Measurements from ENCODE around the gene ARHGEF4.

The ARHGEF4 gene

GRCh38 chr2:131047920-131048560, 211.3 kb downstream of the ARHGEF4 start:
- TF ChIP-seq CTCF (conservative IDR thresholded peaks at IDR 0.05; ENCODE audit: low read length): no peak

GRCh38 chr2:131048641-131049040, 211.9 kb downstream of the ARHGEF4 start:
- DNase-seq (ENCODE audit: low read depth): no peak
- no peak overlapping the region for H3K4me3 ChIP-seq (ENCODE audit: low read length)
- TF ChIP-seq CTCF (conservative IDR thresholded peaks at IDR 0.05; ENCODE audit: low read length): no peak

More at GRCh38 chr2:131047920-131048560, 211.3 kb downstream of the ARHGEF4 start:
- no peak for DNase-seq (ENCODE audit: low read depth)
- H3K4me3 ChIP-seq (ENCODE audit: low read length): no peak overlapping the region

GRCh38 chr2:131049150-131049718, 212.5 kb downstream of the ARHGEF4 start:
- no peak overlapping the region for H3K4me3 ChIP-seq (ENCODE audit: low read length)
- TF ChIP-seq CTCF (conservative IDR thresholded peaks at IDR 0.05; ENCODE audit: low read length): no peak
- no peak for DNase-seq (ENCODE audit: low read depth)

GRCh38 chr2:131050896-131051295, 214.2 kb downstream of the ARHGEF4 start:
- TF ChIP-seq CTCF (conservative IDR thresholded peaks at IDR 0.05; ENCODE audit: low read length): no peak
- no peak for DNase-seq (ENCODE audit: low read depth)
- no peak overlapping the region for H3K4me3 ChIP-seq (ENCODE audit: low read length)

- TF ChIP-seq CTCF (conservative IDR thresholded peaks at IDR 0.05; ENCODE audit: low read length): no peak
- H3K4me3 ChIP-seq (ENCODE audit: low read length): no peak overlapping the region
- no peak for DNase-seq (ENCODE audit: low read depth)
Observed at GRCh38 chr2:131052741-131053263, 216.1 kb downstream of the ARHGEF4 start.

GRCh38 chr2:131054488-131054887, 217.8 kb downstream of the ARHGEF4 start:
- no peak overlapping the region for H3K4me3 ChIP-seq (ENCODE audit: low read length)
- TF ChIP-seq CTCF (conservative IDR thresholded peaks at IDR 0.05; ENCODE audit: low read length): no peak

More at GRCh38 chr2:131054488-131054887, 217.8 kb downstream of the ARHGEF4 start:
- DNase-seq (ENCODE audit: low read depth): no peak
